CMK (cell line): ENCODE data around the gene ATP8A2.
A peak's percentile ranks its signal among the peaks of the same experiment; 100 is the strongest.
"Not testable (repeated sequence)": the region's sequence is repeated elsewhere in the genome, so short reads cannot be mapped to it uniquely, and the experiment has no call there.

ENCODE experiments used
- DNase-seq: peaks from one replicate; pipeline ENCODE4 v3.0.0-alpha.2; 2010; ENCODE audit warnings: low read depth

The ATP8A2 gene

DNA sequence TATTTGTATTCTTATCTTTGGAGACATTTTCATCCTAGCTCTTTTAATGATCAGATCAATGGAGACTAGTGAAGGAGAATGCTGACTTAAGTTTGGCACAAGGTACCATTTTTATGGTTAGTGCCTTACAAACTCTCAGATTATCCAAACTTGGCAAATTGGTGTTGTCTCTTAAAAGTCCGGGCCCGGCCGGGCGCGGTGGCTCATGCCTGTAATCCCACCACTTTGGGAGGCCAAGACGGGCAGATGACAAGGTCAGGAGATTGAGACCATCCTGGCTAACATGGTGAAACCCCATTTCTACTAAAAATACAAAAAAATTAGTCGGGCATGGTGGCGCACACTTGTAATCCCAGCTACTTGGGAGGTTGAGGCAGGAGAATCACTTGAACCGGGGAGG, 177.2 kb downstream of the ATP8A2 start:
- not testable (repeated sequence) for DNase-seq

GRCh38 chr13:25561812-25562211, 190.0 kb downstream of the ATP8A2 start:
- DNase-seq, result no peak

DNA sequence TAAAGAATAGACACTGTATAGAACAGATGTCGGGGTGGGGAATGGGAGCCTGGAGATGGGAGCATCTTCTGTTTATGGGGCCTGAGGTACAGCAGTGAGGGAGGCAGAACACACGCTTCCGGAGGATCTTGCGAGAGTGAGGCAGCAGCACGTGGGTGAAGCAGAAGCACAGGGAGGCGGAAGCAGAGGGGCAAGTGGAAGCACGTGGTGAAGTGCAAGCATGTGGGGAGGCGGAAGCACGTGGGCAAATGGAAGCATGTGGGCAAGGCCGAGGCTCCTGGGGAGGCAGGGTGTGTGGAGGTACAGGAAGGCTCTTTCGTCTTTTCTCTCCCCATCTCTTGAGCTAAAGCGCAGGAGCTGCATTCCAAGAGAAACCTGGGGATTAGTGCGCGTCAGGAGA, 198.4 kb downstream of the ATP8A2 start:
- no peak for DNase-seq

- DNase-seq, result no peak
Measured at GRCh38 chr13:25571237-25571636, 199.5 kb downstream of the ATP8A2 start.

GRCh38 chr13:25572171-25572570, 200.4 kb downstream of the ATP8A2 start:
- not testable (repeated sequence) for DNase-seq

- DNase-seq, result peak; percentile 33
Measured at GRCh38 chr13:25574437-25575411, 202.9 kb downstream of the ATP8A2 start.

- DNase-seq, result no peak
Measured at GRCh38 chr13:25575562-25575961, 203.8 kb downstream of the ATP8A2 start.

GRCh38 chr13:25578526-25578925, 206.8 kb downstream of the ATP8A2 start:
- DNase-seq, result no peak

GRCh38 chr13:25579221-25579620, 207.4 kb downstream of the ATP8A2 start:
- no peak for DNase-seq

DNA sequence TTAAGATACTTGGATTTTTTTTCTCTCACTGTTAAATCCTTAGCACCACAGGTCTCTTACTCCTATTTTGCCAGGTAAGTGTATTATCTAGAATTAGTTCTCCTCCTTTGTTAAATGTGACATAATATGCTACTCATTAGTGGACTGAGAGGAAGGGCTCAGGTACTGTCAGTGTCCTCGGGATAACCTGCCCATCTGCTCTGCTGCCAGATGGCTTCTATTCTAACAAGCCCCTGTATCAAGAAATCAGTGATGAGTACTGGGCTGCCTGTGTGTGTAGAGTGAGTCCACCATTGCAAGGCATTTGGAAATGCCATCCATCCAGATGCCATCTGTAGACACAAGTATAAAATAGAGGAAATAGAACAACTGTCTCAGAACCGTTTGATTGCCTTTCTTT, 209.6 kb downstream of the ATP8A2 start:
- DNase-seq, result no peak

DNA sequence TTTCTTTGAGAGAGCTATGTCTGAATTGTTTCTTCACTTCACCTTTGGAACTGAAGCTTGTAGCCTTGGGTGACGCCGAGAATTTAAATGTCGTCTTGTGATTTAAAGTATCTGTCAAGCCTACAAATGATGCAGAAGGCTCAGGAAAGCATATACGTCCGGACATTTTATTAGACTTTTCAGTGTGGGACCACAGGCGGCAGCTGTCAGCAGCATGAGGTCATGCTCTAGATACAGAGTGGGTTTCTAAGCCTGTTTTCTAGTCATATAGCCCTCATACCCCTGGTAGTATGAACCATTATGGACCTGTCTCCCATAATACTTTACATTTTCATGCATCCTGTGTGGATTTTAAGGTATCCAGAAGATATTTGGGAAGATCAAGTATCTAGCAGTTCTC, 212.3 kb downstream of the ATP8A2 start:
- DNase-seq, result no peak

- DNase-seq, result no peak
Measured at GRCh38 chr13:25585000-25585399, 213.2 kb downstream of the ATP8A2 start.

GRCh38 chr13:25587326-25587980, 215.7 kb downstream of the ATP8A2 start:
- DNase-seq, result no peak

GRCh38 chr13:25588336-25589060, 216.7 kb downstream of the ATP8A2 start:
- no peak for DNase-seq

GRCh38 chr13:25598421-25598820, 226.6 kb downstream of the ATP8A2 start:
- DNase-seq, result no peak

DNA sequence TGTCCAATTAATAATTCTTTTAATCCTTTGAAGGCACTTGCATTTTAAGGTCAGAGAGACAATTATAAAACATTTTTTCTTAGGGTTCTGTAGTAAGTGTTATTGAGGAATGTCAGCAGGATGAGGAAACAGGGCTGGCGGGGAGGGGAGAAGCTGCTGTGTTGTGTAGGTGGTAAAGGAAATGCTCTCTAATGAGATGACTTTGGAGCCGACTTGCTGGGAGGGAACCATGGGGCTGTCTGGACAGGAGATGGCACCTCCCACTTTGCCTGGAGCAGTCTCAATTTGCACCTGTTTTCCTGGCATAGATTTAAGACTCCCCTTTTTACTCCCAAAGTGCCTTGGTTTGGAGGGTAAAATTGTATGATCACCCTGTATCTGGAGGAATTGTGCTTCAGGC, 230.4 kb downstream of the ATP8A2 start:
- no peak for DNase-seq

DNA sequence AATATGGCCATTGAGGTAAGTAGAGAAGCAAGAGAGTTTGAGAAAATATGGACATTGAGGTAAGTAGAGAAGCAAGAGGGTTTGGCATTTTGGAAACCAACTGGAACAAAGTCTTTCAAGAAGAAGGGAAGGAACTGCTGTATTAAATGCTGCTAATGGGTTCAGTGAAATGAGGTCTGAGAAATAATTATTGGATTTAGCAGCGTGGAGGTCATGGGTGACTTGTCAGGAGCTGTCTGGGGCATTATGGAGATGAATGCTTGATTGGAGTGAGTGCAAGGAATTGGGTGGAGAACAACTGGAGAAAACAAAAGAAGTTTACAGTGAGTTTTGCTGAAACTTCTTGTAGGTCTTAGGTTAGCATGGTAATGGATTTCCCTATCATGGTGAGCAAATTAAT, 232.3 kb downstream of the ATP8A2 start:
- no peak for DNase-seq

DNA sequence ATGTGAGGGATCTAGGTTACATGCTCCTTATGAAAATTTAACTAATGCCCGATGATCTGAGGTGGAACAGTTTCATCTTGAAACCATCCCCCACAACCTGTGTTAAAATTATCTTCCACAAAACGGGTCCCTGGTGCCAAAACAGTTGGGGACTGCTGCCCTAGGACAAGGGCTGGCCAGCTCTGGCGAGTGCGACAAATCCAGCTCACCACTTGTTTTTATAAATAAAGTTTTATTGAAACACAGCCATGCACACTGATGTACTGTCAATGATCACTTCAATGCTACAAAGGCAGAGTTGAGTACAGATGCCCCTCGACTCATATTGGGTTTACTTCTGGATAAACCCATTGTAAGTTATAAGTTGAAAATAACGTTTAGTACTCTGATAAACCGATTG, 235.3 kb downstream of the ATP8A2 start:
- DNase-seq, result no peak

DNA sequence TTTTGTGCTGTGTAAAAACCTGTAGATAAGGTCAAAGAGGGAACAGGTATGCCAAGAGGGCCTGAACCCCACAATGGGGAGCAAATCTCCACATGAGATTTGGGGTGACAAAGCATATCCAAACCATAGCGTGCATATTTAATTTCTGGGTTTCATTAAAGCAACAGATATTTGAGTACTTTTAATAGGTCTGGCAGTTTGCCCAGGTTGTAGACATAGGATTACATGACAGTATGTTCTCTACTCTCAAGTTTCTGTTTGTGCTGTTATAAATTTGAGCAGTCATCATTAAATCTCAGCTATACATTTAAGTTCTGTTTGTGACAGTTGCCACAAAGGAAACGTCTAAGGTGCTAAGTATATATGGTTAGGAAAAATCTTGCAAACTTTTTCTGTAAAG, 236.4 kb downstream of the ATP8A2 start:
- DNase-seq, result no peak

- DNase-seq, result no peak
Measured at GRCh38 chr13:25616674-25617073, 244.9 kb downstream of the ATP8A2 start.

DNA sequence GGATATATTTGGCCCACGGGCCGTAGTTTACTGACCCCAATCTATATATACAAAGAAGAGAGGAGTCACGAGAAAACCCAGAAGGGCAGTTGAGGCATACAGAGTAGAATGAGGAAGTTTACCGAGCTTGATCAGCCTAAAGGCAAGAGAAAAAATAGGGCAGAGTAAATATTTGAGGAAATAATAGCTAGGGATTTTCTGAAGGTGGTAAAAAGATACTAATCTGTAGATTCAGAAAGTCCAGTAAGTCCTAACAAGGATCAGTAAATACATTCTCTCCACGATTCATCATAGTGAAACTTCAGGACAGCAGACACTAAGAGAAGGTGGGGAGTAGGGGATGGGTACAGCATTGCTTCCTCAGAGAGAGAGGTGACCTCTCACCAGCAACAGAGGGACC, 248.1 kb downstream of the ATP8A2 start:
- no peak for DNase-seq

DNA sequence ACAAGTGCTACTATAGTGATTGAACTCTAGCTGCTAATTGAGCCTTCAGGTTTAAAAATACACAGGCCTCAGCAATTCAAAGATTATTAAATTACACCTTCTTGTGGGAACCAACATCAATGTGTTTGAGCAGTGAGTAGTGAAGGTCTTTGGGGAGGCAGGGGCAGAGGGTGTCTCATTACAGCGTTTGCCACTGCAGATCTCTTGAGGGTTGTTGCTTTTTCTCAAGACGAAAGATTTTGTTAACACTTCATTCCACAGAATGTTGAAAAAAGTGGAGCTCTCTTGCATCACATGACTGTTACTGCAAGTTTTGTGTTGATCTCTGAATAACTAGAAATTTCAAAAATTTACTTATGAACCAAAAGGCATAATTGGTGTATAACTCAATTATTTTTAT, 253.6 kb downstream of the ATP8A2 start:
- DNase-seq, result no peak
